HG03025 (cell line): ENCODE results near the gene SLBP.

Experiments used
- ATAC-seq: cut with Tn5 transposase; IDR thresholded peaks from one replicate; pipeline ENCODE4 v1.9.1; 2021; ENCODE audit warnings: mild to moderate bottlenecking, moderate library complexity; ENCODE audit not compliant: unreplicated experiment, low FRiP score

SLBP gene

DNA sequence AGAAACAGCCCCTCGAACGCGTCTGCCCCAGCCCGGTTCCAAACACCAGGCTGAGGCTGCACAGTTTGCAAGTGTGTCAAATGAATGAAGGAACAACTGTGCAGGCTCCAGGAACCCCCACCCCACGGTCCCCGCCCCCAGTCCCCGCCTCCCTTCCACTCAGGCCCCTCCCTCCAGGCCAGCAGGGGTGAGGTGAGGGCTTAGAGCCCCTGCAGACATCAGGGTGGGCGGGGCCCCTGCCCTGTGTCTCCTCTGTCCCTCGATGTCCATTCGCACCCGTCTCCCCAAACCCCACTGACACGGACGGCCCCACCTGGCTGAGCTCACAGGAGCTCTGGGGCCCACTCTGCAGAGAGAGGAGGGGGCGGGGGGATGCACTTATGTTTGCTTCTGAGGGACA is 37.7 kb upstream of the SLBP start:
- ATAC-seq, result no peak

DNA sequence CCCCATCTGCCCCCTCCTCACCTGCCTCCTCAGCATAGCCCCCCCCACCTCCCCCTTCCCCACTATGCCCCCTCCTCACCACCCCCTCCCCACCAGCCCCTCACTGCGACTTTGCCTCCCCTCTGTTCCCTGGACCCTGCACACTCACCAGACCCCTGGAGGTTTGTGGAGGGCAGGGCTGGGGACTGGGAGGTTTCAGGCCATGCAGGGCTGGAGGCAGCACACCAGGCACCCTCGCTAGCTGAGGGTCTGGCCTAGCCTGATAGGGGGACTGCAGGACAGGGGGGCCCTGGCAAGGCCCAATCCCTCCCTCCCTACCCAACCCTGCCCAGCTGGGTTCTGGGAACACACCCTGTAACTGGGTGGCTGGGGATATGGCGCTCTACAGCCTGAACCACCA is 37.3 kb upstream of the SLBP start:
- ATAC-seq, result no peak

DNA sequence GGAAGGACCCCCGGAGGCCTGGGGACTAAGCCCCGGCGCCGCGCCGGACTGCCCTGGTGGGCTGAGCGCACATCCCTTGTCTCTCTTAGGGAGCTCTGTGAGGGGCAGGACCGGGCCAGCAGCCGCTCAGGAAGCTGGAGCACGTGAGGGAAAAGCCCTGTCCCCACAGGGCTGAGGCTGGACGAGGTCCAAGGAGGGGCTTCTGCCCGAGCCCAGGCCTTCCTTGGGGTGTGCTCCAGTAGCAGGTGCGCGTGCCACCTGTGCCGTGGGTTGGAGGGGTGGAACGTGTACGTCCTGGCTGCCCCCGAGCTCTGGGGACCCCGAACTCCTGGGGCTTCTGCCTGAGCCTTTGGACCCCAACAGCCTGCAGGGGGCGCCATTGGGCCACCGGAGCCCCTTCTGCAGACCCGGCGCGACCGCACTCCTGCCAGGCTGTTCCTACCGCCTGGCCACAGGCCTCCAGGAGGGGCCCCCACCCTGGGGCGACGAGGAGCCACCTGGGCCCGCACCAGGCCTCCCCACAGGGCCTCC is 36.4 kb upstream of the SLBP start:
- no peak for ATAC-seq

DNA sequence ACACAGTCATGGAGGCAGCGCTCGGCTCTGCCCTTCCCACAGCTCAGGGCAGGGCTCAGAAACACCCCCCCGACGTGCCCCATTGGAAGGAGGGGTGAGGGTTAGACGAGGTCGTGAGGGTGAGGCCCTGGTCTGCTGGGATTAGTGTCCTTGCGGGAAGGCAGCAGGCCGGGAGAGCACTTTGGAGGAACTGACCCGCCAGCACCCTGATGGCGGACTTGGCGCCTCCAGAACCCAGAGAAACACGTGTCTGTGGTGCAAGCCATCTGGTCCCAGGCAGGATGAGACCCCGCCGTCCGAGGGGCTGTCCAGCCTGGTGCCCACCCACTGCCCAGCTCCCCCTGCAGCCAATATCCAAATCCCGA is 35.5 kb upstream of the SLBP start:
- ATAC-seq, result no peak

DNA sequence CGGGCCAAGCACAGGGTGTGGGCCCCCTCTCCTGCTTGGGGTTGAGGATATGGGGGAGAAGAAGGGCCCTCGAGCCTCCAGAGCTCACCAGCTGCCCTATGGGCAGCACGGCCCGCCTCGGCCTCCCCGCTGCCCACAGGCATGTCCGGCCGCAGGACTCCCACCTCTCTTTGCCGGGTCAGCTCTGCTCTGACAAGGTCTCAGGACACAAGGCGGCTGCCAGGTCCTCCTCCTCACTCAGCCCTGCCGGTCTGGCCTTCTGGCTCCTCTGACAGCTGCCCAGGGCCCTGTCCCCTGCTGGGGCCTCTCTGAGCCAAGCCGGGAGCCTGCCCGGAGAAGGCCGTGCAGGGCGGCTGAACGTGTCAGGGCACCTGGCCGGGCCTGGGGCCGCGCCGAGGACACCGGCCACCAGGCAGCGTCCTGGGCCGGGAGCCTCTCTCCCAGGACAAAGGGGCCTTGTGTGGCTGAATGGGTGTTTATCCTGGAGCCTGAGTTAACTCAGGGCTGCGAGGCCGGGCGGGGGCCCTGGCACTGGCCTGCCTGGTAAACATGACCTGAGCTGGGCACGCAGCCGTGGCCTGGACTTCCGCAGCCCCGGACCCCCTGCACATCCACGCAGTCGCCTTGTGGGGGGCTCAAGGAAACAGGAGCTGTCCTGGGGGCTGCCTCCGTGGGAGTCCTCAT is 34.9 kb upstream of the SLBP start:
- ATAC-seq, result no peak

DNA sequence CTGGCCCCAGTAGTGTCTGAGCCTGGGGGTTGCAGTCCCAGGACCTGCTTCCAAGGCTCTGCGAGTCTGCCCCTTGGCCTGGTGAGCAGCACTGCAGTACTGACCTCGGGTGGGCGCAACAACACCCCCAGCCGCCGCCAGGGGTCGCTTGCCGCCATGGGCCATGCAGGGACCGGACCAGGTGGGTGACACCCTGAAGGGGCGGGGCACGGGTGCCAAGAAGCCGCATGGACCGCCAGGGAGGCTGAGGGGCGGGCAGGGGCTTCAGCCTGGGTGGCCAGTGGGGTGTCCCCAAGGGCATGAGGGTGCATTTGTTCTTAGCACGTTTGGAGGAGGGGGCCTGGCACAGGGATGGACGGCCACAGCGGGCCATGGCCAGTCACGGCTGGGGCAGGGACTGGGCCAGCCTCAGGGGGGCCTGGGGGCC is 34.2 kb upstream of the SLBP start:
- no peak for ATAC-seq

DNA sequence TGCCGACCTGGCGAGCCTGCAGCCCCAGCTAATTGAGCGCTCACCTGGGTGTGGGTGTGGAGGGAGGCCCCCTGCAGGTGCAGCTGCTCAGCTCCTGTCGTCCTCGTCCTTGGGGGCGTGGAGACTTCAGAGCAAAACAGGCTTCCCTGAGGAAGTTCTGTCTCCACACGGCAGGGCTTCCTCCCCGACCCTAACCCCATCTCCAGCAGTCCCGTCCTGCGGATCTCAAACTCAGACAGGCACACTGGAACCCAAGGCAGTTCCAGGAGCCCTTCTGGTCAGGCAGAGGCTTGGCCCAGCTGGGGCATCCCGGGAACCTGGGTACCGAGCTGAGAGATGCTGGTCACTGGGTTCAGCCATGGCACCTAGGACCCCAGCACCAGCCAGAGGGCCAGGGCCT is 33.6 kb upstream of the SLBP start:
- ATAC-seq, result no peak

DNA sequence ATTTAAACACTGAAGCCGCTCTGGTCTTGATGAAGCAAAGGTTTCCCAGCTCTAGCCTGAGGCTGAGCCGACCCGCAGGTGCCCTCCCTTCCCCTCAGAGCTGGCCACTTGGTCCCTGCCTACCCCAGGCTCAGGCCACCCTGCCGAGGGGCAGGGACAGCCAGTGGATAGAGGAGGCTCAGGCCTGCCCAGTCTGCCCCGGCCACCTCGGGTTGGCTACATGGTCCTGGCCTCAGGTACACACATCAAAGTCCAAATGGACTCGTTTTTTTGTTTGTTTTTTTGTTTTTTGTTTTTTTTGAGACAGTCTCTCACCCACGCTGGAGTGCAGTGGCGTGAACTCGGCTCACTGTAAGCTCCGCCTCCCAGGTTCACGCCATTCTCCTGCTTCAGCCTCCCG is 33.0 kb upstream of the SLBP start:
- ATAC-seq, result no peak

DNA sequence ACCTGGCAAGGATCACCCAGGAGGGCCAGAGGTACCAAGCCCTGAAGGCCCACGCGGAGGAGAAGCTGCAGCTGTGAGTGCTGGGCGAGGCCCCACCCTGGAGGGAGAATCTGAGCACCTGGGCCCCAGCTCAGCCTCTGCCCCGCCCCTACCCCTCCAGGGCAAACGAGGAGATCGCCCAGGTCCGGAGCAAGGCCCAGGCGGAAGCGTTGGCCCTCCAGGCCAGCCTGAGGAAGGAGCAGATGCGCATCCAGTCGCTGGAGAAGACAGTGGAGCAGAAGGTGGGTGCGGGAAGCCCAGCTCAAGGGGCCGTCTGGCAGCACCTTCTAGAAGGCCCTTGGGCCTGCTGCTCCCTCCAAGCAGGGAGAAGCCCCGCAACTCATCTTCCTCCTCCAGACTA is 32.4 kb upstream of the SLBP start:
- no peak for ATAC-seq

DNA sequence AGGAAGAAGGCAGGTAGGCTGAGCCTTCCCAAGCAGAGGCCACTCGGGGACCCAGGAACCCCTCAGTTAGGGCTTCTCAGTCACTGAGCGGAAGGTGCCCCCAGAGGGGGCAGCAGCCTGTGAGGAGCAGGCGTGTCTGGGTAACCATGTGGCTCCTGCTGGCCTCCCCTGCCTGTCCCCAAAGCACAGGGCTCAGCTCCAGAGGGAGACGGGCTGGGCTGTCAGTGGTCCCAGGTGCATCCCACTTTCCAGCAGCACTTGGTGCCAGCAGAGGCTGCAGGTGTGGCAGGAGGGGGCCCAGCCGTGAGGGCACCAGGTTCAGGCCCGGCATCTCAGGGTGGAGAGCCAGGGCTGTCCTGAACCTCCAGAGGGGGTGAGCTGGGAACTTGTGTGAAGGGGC is 31.9 kb upstream of the SLBP start:
- ATAC-seq, result no peak

DNA sequence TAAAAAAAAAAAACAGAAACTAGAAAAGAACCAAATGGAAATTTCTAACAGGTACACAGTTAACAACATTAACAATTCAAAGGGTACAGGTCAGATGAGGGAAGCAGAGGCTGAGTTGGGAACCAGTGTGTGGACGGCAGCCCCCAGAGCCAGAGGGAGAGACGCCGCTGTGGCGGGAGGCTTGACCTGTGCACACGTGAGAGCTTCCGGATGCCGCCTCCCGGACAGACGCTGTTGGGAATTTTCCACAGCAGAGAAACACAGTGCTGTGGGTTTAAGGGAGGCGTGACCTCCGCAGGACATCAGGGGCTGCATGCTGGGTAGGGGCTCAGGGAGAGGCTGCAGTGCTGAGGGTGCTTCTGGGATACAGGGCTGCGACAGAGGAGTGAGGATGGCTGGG is 31.4 kb upstream of the SLBP start:
- no peak for ATAC-seq

DNA sequence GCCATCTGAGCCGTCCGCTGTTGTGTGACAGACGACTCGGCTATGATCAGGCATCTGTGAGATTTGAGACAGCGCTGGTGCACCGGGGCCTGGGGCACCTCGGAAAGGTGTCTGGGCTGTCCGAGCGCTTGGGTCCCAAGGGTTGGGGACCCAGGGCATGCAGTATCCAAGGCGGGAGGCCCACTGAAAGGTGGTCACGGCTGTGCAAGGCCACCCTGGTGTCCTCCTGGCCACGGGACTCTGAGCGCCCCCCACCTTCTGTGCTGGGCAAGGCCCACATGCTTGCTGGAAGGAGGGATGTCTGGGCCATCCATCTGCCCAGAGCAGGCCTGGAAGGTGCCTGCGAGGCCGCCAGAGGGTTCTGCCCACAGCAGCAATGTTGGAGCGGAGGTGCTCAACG is 29.1 kb upstream of the SLBP start:
- no peak for ATAC-seq

DNA sequence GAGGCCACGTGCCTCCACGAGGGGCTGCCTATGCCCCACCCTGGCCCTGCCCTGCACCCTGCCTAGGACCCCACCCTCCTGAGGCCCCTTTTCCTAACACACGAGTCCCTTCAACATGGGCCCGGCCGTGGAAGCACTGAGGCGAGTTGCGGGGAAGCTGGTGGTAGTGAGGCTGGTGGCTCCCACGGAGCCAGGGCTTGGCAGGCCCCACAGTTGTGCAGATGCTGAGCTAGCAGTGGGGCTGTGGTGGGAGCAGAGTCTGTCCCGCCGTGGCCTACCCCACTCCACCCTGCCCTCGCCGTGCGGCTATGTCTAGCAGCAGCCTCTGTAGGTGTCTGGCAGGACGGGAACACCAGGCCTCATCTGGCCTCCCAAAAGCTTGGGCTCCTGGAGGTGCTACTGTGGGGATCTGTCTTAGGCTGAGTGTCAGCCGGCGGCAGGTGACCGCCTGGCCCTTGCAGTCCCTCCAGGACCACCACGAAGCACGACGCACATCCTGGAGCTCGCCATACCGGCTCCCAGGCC is 28.0 kb upstream of the SLBP start:
- no peak for ATAC-seq

DNA sequence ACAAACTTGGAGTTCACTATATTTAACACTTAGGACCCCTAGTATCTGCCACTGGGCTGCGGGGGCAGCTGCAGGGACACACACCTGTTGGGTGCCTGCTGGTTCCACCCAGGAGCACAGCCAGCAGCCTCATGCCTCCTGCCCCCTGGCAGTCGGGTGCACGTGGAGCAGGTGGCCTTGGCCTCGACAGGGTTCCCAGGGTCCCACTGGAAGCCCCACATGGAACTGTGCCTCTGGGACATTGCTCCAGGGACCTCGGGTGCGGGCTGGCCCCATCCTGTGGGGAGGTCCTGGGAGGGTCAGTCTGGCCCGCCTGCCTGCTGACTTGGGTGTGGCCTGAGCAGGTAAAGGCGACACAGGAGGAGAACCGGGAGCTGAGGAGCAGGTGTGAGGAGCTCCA is 27.2 kb upstream of the SLBP start:
- no peak for ATAC-seq

DNA sequence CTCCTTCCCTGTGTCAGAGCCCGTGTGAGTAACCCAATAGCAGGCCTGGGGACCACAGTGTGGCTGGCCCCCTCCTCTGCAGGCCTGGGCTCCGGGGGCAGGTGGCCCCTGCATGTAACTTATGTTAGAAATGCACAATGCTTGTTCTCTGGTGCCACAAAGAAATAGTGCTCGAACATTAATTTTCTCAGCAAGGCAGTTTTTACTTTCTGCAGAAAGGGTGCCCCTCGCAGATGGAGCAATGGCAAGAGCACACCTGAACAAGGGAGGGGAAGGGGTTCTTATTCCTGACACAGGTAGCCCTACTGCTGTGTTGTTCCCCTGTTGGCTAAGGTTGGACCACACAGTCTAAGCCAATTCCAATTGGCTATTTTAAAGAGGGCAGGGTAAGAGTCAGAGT is 26.3 kb upstream of the SLBP start:
- no peak for ATAC-seq

DNA sequence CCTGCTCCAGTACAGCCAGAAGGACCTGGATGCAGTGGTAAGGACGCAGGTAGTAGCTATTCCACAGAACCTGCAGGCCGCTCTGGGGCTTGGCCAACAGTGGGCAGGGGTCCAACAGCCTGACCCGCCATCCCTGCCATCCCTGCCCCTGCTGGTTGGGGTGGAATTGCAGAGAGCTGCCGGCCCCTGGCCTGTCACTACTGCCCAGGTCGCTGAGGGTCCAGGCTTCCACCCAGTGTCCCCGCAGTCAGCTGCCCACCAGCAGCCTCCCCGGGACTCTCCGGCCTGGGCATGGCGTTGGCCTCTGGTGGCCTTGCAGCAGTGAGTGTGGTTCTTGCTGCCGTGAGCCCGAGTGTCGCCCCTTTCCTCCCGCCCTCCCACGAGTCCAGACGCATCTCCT is 25.5 kb upstream of the SLBP start:
- ATAC-seq, result no peak

DNA sequence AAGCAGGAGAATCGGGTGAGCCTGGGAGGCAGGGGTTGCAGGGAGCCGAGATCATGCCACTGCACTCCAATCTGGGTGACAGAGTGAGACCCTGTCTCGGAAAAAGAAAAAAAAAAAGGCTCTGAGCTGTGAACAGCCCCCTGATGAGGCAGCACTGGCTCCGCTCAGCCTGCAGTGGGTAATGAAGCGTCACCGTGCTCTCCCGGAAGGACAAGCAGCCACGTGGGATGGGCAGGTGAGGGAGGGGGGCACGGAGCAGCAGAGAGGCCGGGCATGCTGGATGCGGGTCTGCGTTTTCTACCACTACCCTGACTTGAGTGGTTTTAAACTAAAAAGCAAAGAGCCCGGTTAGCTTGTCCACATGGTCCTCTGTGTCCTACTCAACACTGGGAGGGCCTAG is 24.7 kb upstream of the SLBP start:
- no peak for ATAC-seq

DNA sequence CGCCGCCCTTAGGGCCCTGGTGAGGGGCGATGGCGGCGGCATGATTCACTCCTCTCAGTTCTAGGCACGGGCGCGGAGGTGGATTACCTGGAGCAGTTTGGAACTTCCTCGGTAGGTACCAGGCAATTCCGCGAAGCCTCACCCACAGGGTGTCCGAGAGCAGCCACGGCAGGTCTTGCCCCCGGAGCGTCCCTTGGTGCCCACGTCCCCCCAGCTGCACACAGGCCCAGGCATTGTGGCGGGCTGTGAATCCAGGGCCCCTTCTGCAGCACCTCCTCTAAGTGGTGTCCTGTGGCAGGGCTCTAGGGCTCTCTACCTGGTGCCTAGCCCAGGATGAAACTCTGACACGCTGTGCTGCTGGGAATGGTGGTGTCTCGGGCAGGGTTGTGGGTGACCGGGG is 23.1 kb upstream of the SLBP start:
- ATAC-seq, result no peak

DNA sequence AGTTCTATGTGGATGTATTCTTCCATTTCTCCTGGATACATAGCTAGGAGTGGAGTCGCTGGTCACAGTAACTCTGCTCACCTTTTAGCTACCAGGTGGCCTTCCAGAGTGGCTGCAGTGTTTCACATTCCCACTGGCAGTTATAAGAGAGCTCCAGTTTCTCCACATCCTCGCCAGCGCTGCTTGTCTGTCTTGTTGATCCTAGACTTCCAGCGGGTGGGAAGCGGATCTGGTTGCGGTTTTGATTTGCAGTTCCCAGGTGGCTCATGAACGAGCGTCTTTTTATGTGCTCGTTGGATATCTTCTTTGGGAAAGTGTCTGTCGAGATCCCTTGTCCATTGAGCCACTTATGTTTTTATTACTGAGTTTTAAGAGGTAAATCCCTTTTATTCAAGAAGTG is 20.8 kb upstream of the SLBP start:
- no peak for ATAC-seq

DNA sequence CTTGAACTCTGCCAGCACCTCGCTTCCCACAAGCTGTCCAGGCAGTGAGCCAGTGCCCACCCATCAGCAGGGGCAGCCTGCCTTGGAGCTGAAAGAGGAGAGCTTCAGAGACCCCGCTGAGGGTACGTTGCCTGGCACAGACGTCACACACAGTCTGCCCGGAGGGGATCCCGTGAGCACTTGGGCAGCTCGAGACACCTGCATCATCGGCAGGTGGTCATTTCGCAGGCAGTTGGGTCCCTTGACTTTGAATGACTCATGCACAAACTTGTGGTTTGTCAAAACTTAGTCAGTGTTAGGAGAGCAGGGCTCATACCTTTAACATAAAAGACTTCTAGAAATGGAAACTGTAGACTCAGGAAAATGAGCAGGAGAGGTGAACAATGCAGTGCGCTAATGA is 19.1 kb upstream of the SLBP start:
- ATAC-seq, result no peak

DNA sequence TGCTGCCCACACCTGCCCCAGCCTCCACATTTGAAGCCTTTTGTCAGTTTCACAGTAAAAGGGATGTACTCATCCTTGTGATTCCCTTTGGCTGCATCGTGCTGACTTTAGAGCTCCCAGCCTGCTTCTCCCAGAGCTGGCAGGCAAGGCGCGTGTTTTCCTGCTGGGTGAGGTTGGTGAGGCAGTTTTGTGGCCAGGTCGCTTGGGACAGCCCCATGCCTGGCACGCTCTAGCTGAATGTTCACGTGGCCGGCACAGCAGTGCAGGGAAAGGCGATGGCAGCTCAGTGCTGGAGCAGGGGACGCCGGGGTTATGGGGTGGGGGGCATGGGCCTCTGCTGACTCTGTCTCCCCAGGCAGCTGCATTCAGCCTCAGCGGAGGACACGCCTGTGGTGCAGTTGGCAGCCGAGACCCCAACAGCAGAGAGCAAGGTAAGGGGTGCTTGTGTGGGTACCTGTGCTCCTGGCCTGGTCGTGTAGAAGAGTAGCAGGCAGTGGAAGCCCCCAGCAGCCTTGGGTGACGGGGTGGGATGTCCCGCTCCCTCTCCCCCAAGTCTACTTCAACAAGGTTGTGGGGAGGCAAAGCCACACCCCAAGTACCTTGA is 18.5 kb upstream of the SLBP start:
- ATAC-seq, result no peak
